H9 (cell line): ENCODE measurements around the gene KAZN. TPM values are rescaled to one million over a fixed set of nuclear protein-coding genes. Genes with fewer than 3 reads are reported as not detected.

Source experiments
- DNase-seq: peaks from one replicate; pipeline ENCODE4 v3.0.0-alpha.2; 2017
- H2AFZ ChIP-seq: one replicate; pipeline ENCODE4 v1.6.1; 2013; ENCODE audit warnings: mild to moderate bottlenecking, low read length, control low read depth, moderate library complexity
- H2AK5ac ChIP-seq: 2 replicates; pipeline ENCODE4 v1.6.1; 2013; ENCODE audit warnings: low read length, control low read depth, mixed read lengths; ENCODE audit not compliant: insufficient read length
- H2BK120ac ChIP-seq: one replicate; pipeline ENCODE4 v1.6.1; 2013; ENCODE audit warnings: low read depth, mild to moderate bottlenecking, low read length, control low read depth, inconsistent platforms; ENCODE audit not compliant: poor library complexity, severe bottlenecking
- H2BK12ac ChIP-seq: 2 replicates; pipeline ENCODE4 v1.6.1; 2013; ENCODE audit warnings: low read length, control low read depth, mixed read lengths, low read depth; ENCODE audit not compliant: insufficient read length
- H2BK15ac ChIP-seq: 2 replicates; pipeline ENCODE4 v1.6.1; 2013; ENCODE audit warnings: low read depth, low read length, control low read depth
- H2BK20ac ChIP-seq: one replicate; pipeline ENCODE4 v1.6.1; 2013; ENCODE audit warnings: low read depth, mild to moderate bottlenecking, low read length, control low read depth, inconsistent platforms; ENCODE audit not compliant: poor library complexity, severe bottlenecking
- H2BK5ac ChIP-seq: 2 replicates; pipeline ENCODE4 v1.6.1; 2013; ENCODE audit warnings: low read length, control low read depth, mixed read lengths; ENCODE audit not compliant: insufficient read length
- H3K14ac ChIP-seq: 2 replicates; pipeline ENCODE4 v1.6.1; 2013; ENCODE audit warnings: low read length, control low read depth; ENCODE audit not compliant: insufficient read depth
- H3K18ac ChIP-seq: 2 replicates; pipeline ENCODE4 v1.6.1; 2013; ENCODE audit warnings: low read depth, mild to moderate bottlenecking, mixed read lengths, low read length, control low read depth; ENCODE audit not compliant: insufficient read length
- H3K23ac ChIP-seq: 2 replicates; pipeline ENCODE4 v1.6.1; 2013; ENCODE audit warnings: low read length, control low read depth, mixed read lengths, low read depth; ENCODE audit not compliant: insufficient read length
- H3K23me2 ChIP-seq: 2 replicates; pipeline ENCODE4 v1.6.1; 2013; ENCODE audit warnings: low read depth, mild to moderate bottlenecking, mixed read lengths, low read length, control low read depth; ENCODE audit not compliant: insufficient read length, poor library complexity, severe bottlenecking
- H3K27ac ChIP-seq: 2 replicates; pipeline ENCODE4 v1.5.1; 2013; ENCODE audit warnings: low read length, control low read depth, mixed read lengths, low read depth; ENCODE audit not compliant: insufficient read length
- H3K27me3 ChIP-seq: 2 replicates; pipeline ENCODE4 v1.6.1; 2013; ENCODE audit warnings: low read length, control low read depth, inconsistent platforms; ENCODE audit not compliant: insufficient read depth
- H3K4ac ChIP-seq: 2 replicates; pipeline ENCODE4 v1.6.1; 2013; ENCODE audit warnings: low read depth, mild to moderate bottlenecking, control low read depth, inconsistent platforms, low read length, moderate library complexity
- H3K4me1 ChIP-seq: 2 replicates; pipeline ENCODE4 v1.6.1; 2013; ENCODE audit warnings: low read length, control low read depth, inconsistent platforms; ENCODE audit not compliant: insufficient read depth
- H3K4me2 ChIP-seq: 2 replicates; pipeline ENCODE4 v1.6.1; 2013; ENCODE audit warnings: low read length, control low read depth, mixed read lengths; ENCODE audit not compliant: insufficient read length, insufficient read depth
- H3K56ac ChIP-seq: 2 replicates; pipeline ENCODE4 v1.6.1; 2013; ENCODE audit warnings: low read depth, mild to moderate bottlenecking, mixed read lengths, low read length, control low read depth; ENCODE audit not compliant: insufficient read length
- H3K79me1 ChIP-seq: 2 replicates; pipeline ENCODE4 v1.6.1; 2013; ENCODE audit warnings: low read depth, mild to moderate bottlenecking, moderate library complexity, low read length, control low read depth, inconsistent platforms; ENCODE audit not compliant: insufficient read depth, poor library complexity, severe bottlenecking
- H3K79me2 ChIP-seq: 2 replicates; pipeline ENCODE4 v1.6.1; 2013; ENCODE audit warnings: low read length, control low read depth, inconsistent platforms; ENCODE audit not compliant: insufficient read depth
- H3K9ac ChIP-seq: 2 replicates; pipeline ENCODE4 v1.6.1; 2013; ENCODE audit warnings: low read length, control low read depth, mixed read lengths; ENCODE audit not compliant: insufficient read length; ENCODE audit errors: extremely low read depth
- H3K9me3 ChIP-seq: one replicate; pipeline ENCODE4 v1.6.1; 2013; ENCODE audit warnings: low read depth, low read length, inconsistent platforms; ENCODE audit not compliant: control insufficient read depth
- H3T11ph ChIP-seq: one replicate; pipeline ENCODE4 v1.6.1; 2013; ENCODE audit warnings: mild to moderate bottlenecking, low read length, control low read depth, inconsistent platforms
- H4K20me1 ChIP-seq: one replicate; pipeline ENCODE4 v1.6.1; 2013; ENCODE audit not compliant: control insufficient read depth, insufficient read length, insufficient read depth
- H4K5ac ChIP-seq: 2 replicates; pipeline ENCODE4 v1.6.1; 2013; ENCODE audit warnings: low read depth, mild to moderate bottlenecking, mixed read lengths, low read length, control low read depth; ENCODE audit not compliant: insufficient read length
- H4K8ac ChIP-seq: replicated peaks from 2 replicates; pipeline ENCODE4 v1.6.1; 2013; ENCODE audit warnings: low read length, control low read depth, mixed read lengths, low read depth; ENCODE audit not compliant: insufficient read length
- H4K91ac ChIP-seq: 2 replicates; pipeline ENCODE4 v1.6.1; 2013; ENCODE audit warnings: low read depth, mild to moderate bottlenecking, moderate library complexity, mixed read lengths, low read length, control low read depth; ENCODE audit not compliant: insufficient read length
- H3K27ac Mint-ChIP-seq, 3 experiments: 2 replicates in 2 of 3; 3 replicates in 1 of 3; pipeline ENCODE4 v1.8.0; 2020 to 2021; ENCODE audit warnings: mixed read lengths in 3 of 3, mild to moderate bottlenecking in 1 of 3, moderate library complexity in 1 of 3
- H3K27me3 Mint-ChIP-seq: 2 replicates; pipeline ENCODE4 v1.8.0; 2021; ENCODE audit warnings: low read depth, mild to moderate bottlenecking, moderate library complexity, mixed read lengths
- H3K36me3 Mint-ChIP-seq, 3 experiments: 2 replicates in 2 of 3; 3 replicates in 1 of 3; pipeline ENCODE4 v1.8.0; 2020 to 2021; ENCODE audit warnings: low read depth in 3 of 3, mixed read lengths in 3 of 3; ENCODE audit not compliant: insufficient read depth in 1 of 3
- H3K4me1 Mint-ChIP-seq, 2 experiments: 2 replicates each; pipeline ENCODE4 v1.8.0; 2020; ENCODE audit warnings: mixed read lengths in 2 of 2
- H3K4me3 Mint-ChIP-seq, 2 experiments: 2 replicates in 1 of 2; 3 replicates in 1 of 2; pipeline ENCODE4 v1.8.0; 2020 to 2021; ENCODE audit warnings: mild to moderate bottlenecking in 2 of 2, mixed read lengths in 2 of 2, moderate library complexity in 1 of 2
- H3K9me3 Mint-ChIP-seq, 2 experiments: 2 replicates in 1 of 2; 3 replicates in 1 of 2; pipeline ENCODE4 v1.8.0; 2020; ENCODE audit warnings: mild to moderate bottlenecking in 2 of 2, mixed read lengths in 2 of 2, moderate library complexity in 1 of 2
- WGBS: extraction: QIAGEN DNeasy Blood & Tissue Kit; methylation state at CpG from one replicate; pipeline ENCODE4 v1.1.7; 2013; ENCODE audit warnings: missing lambda C conversion rate, low lambda C conversion rate, mixed read lengths; ENCODE audit not compliant: insufficient read length; ENCODE audit errors: extremely low coverage; 5-methylcytosine and 5-hydroxymethylcytosine counted together
- total RNA-seq: library from RNA; stranded (reverse); gene quantifications from 2 replicates; pipeline ENCODE4 v1.2.1, GENCODE V29; 2021
- TF ChIP-seq, protein P1 (sequence below): fragments of 200-600 bp; sonication (generic); conservative IDR thresholded peaks from 3 replicates; pipeline ENCODE4 v1.8.0; 2021; ENCODE audit warnings: antibody characterized with exemption, mild to moderate bottlenecking

The KAZN gene
- total RNA-seq, 1 experiment from 2014 or later: 7.6 TPM

DNA sequence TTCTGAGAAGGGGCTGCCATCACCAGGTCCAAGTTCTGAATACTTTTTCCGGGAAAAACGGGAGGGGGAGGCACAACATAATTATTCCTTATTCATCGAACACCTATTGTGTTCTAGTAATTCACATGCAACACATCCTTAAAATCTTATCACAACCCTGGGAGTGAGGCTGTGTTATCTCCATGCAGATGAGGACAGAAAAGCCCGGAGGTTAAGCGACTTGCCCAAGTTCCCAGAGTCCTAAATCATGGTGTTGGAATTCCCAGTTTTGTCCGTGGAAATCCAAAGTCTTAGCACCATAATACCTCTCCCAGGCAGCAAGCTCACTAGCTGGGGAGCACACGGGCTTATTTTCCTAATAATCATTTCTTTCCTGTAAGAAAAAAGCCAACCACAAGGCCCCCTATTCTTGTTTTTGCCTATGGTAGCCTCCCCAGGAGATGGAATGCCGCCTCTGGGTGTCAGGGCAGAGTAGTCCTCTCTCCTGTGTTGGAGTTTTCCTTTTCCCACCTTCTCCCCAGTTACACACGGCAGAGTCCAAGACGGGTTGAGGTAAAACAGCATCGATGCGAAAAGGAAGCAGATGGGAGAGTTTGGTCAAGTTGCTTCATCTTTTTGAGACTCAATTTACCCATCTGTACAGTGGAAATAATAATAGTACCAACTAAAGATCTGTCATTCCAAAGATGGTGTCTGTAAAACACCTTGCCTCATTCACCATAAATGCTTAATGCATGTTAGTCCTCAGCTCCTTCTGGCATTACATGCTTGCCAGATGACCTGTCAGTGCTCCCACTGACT is 327.1 kb downstream of the KAZN start:
- Histone ChIP-seq H3K27me3 (peaks cover 15% of the 10 kb centered on the region), H4K20me1 (no peaks in the 10 kb centered on the region), H4K91ac (no peak overlapping the region), H3K79me2 (no peaks in the 10 kb centered on the region), H3K9me3 (no peaks in the 10 kb centered on the region), H3K23ac (no peak overlapping the region), H3K4me1 (no peaks in the 10 kb centered on the region), H3K4me2 (peak overlapping the region; percentile 95), H3K56ac (no peak overlapping the region), H2BK12ac (no peak overlapping the region), H3T11ph (no peak overlapping the region), H3K9ac (no peak overlapping the region), H4K8ac (no peak overlapping the region), H2BK20ac (no peak overlapping the region), H2BK120ac (no peak overlapping the region), H3K4ac (no peak overlapping the region), H3K14ac (no peak overlapping the region), H2BK5ac (no peak overlapping the region), H2AFZ (no peak overlapping the region), H3K79me1 (no peaks in the 10 kb centered on the region), H3K27ac (no peak overlapping the region), H2AK5ac (no peak overlapping the region), H4K5ac (no peak overlapping the region), H3K23me2 (peaks cover 12% of the 10 kb centered on the region), H2BK15ac (no peak overlapping the region), H3K18ac (no peak overlapping the region)
- peaks cover 8 to 24% of the 10 kb centered on the region in 2 experiments for H3K4me1 Mint-ChIP-seq
- DNase-seq: no peak
- H3K4me3 Mint-ChIP-seq: peak overlapping the region; percentile 56 to 82
- WGBS: no CpG with 5 or more reads among the region's 12 CpGs
- no peak overlapping the region for H3K27ac Mint-ChIP-seq
- no peaks in the 10 kb centered on the region for H3K36me3 Mint-ChIP-seq
- H3K9me3 Mint-ChIP-seq: no peaks in the 10 kb centered on the region
- H3K27me3 Mint-ChIP-seq: peaks cover 64% of the 10 kb centered on the region
- TF ChIP-seq, protein P1, sequence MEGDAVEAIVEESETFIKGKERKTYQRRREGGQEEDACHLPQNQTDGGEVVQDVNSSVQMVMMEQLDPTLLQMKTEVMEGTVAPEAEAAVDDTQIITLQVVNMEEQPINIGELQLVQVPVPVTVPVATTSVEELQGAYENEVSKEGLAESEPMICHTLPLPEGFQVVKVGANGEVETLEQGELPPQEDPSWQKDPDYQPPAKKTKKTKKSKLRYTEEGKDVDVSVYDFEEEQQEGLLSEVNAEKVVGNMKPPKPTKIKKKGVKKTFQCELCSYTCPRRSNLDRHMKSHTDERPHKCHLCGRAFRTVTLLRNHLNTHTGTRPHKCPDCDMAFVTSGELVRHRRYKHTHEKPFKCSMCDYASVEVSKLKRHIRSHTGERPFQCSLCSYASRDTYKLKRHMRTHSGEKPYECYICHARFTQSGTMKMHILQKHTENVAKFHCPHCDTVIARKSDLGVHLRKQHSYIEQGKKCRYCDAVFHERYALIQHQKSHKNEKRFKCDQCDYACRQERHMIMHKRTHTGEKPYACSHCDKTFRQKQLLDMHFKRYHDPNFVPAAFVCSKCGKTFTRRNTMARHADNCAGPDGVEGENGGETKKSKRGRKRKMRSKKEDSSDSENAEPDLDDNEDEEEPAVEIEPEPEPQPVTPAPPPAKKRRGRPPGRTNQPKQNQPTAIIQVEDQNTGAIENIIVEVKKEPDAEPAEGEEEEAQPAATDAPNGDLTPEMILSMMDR: no peak
